ENCODE measurements around the gene CRIM1.

CRIM1 gene

GRCh38 chr2:36423619-36424120 lies 68.1 kb downstream of the CRIM1 start:
- DNase-seq (ENCODE audit: low read depth in 1 of 2, low spot score in 1 of 2), result no peak

GRCh38 chr2:36425608-36426355 lies 70.2 kb downstream of the CRIM1 start:
- DNase-seq (ENCODE audit: low read depth in 1 of 2, low spot score in 1 of 2), result no peak

- DNase-seq (ENCODE audit: low read depth in 1 of 2, low spot score in 1 of 2), result no peak
Measured at GRCh38 chr2:36427790-36428243, 72.2 kb downstream of the CRIM1 start.

- no peak for DNase-seq (ENCODE audit: low read depth in 1 of 2, low spot score in 1 of 2)
Measured at GRCh38 chr2:36430549-36430948, 75.0 kb downstream of the CRIM1 start.

- no peak for DNase-seq (ENCODE audit: low read depth in 1 of 2, low spot score in 1 of 2)
Measured at GRCh38 chr2:36432479-36432878, 76.9 kb downstream of the CRIM1 start.

GRCh38 chr2:36433311-36434217 lies 78.0 kb downstream of the CRIM1 start:
- DNase-seq (ENCODE audit: low read depth in 1 of 2, low spot score in 1 of 2), result no peak

GRCh38 chr2:36438449-36438977 lies 82.9 kb downstream of the CRIM1 start:
- DNase-seq (ENCODE audit: low read depth in 1 of 2, low spot score in 1 of 2), result no peak

GRCh38 chr2:36439084-36439483 lies 83.5 kb downstream of the CRIM1 start:
- DNase-seq (ENCODE audit: low read depth in 1 of 2, low spot score in 1 of 2), result no peak

- no peak for DNase-seq (ENCODE audit: low read depth in 1 of 2, low spot score in 1 of 2)
Measured at GRCh38 chr2:36441065-36441625, 85.6 kb downstream of the CRIM1 start.

- DNase-seq (ENCODE audit: low read depth in 1 of 2, low spot score in 1 of 2), result no peak
Measured at GRCh38 chr2:36441816-36442215, 86.2 kb downstream of the CRIM1 start.

GRCh38 chr2:36444216-36444936 lies 88.8 kb downstream of the CRIM1 start:
- no peak for DNase-seq (ENCODE audit: low read depth in 1 of 2, low spot score in 1 of 2)

- DNase-seq (ENCODE audit: low read depth in 1 of 2, low spot score in 1 of 2), result no peak
Measured at GRCh38 chr2:36445185-36445866, 89.7 kb downstream of the CRIM1 start.

- no peak for DNase-seq (ENCODE audit: low read depth in 1 of 2, low spot score in 1 of 2)
Measured at GRCh38 chr2:36446294-36446693, 90.7 kb downstream of the CRIM1 start.

- no peak for DNase-seq (ENCODE audit: low read depth in 1 of 2, low spot score in 1 of 2)
Measured at GRCh38 chr2:36449213-36449612, 93.6 kb downstream of the CRIM1 start.

- no peak for DNase-seq (ENCODE audit: low read depth in 1 of 2, low spot score in 1 of 2)
Measured at GRCh38 chr2:36449943-36450392, 94.4 kb downstream of the CRIM1 start.

- DNase-seq (ENCODE audit: low read depth in 1 of 2, low spot score in 1 of 2), result no peak
Measured at GRCh38 chr2:36450466-36451196, 95.1 kb downstream of the CRIM1 start.

- no peak for DNase-seq (ENCODE audit: low read depth in 1 of 2, low spot score in 1 of 2)
Measured at GRCh38 chr2:36451512-36451911, 95.9 kb downstream of the CRIM1 start.

GRCh38 chr2:36452260-36452659 lies 96.7 kb downstream of the CRIM1 start:
- DNase-seq (ENCODE audit: low read depth in 1 of 2, low spot score in 1 of 2), result no peak

GRCh38 chr2:36453652-36454051 lies 98.1 kb downstream of the CRIM1 start:
- DNase-seq (ENCODE audit: low read depth in 1 of 2, low spot score in 1 of 2), result no peak
